Stimulated activated memory B cell treated with anti-CD40 and anti-IgM and Interleukin-4, amounts not matched to agents 10 μg/mL and 1 μg/mL and 100 μg/mL, for 72 hours (primary cell): ENCODE data around the gene MACIR.
"Not testable (repeated sequence)": the region's sequence is repeated elsewhere in the genome, so short reads cannot be mapped to it uniquely, and the experiment has no call there.

Experiments
- ATAC-seq: fragments of 150-1000 bp; cut with Tn5 transposase; 2 replicates; pipeline ENCODE4 v1.10.0; 2021
- H3K27ac Mint-ChIP-seq: one replicate; pipeline ENCODE4 v1.8.0; 2022; ENCODE audit warnings: mild to moderate bottlenecking, mixed read lengths
- H3K27me3 Mint-ChIP-seq: one replicate; pipeline ENCODE4 v1.8.0; 2022; ENCODE audit warnings: mixed read lengths
- H3K36me3 Mint-ChIP-seq: one replicate; pipeline ENCODE4 v1.8.0; 2022; ENCODE audit warnings: mixed read lengths
- H3K4me1 Mint-ChIP-seq: one replicate; pipeline ENCODE4 v1.8.0; 2022; ENCODE audit warnings: mixed read lengths
- H3K4me3 Mint-ChIP-seq: one replicate; pipeline ENCODE4 v1.8.0; 2022; ENCODE audit warnings: mild to moderate bottlenecking, moderate library complexity, mixed read lengths
- H3K9me3 Mint-ChIP-seq: one replicate; pipeline ENCODE4 v1.8.0; 2022; ENCODE audit warnings: mixed read lengths

The MACIR gene, protein sequence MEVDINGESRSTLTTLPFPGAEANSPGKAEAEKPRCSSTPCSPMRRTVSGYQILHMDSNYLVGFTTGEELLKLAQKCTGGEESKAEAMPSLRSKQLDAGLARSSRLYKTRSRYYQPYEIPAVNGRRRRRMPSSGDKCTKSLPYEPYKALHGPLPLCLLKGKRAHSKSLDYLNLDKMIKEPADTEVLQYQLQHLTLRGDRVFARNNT

DNA sequence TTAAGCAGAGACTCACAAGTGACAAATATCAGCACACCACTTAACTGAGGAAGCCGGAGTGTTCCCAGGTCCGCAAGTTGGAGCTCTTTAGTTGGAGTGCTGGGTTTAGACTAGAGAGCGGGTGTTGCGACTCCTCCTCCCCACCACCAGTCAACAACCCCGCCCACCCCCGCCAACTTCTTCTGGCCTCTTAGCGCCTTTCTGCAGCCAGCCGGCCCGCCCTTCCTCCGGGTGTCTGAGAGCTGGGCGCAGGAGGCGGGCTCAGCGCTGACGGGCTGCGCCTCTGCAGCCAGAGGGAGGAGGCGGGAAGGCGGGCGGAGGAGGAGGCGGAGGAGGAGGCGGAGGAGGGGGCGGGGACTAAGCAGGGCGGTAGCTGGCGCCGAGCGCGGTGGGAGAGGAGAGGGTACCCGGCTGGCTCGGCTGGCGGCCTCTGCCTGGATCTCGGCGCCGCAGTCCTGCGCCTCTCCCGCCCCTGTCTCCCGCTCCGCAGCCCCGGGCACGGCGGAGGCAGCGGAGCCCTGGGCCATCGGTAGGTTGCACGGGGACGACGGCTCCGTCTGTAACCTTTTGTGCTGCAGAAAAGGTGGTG, at the start of gene MACIR:
TSS of gene MACIR (plus strand) at position 396 of the 589 bp plus-strand sequence. CDS start 17,157 bp downstream, outside the sequence.
- Mint-ChIP-seq H3K36me3 (no peaks in the 10 kb centered on the region), H3K4me1 (peaks cover 31% of the 10 kb centered on the region), H3K27ac (peak within 1 kb of the TSS; percentile 87), H3K4me3 (peak within 1 kb of the TSS; percentile 93), H3K27me3 (peaks cover 20% of the 10 kb centered on the region), H3K9me3 (no peaks in the 10 kb centered on the region)
- peak; percentile 96 for ATAC-seq

DNA sequence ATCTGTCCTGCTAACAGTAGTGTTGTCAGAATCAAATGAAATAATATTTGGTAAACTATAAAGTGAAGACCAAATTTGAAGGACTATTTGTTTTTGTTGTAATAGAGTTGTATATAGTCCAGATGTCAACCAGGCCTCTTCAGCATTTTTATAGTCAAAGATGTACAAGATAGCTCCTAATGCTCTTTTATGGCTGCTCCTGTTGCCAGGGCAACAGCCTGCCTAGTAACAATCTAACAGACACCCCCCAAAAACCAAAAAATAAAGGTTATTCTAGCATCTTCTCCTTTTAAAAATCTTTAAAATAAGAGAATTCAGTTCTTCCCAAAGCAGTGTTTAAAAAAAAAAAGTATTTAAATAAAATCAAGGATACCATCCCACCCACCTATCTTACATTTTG, 49.5 kb upstream of the MACIR start:
- peaks cover 43% of the 10 kb centered on the region for H3K36me3 Mint-ChIP-seq
- peaks cover 2% of the 10 kb centered on the region for H3K9me3 Mint-ChIP-seq
- H3K4me1 Mint-ChIP-seq: peaks cover 36% of the 10 kb centered on the region
- no peaks in the 10 kb centered on the region for H3K27me3 Mint-ChIP-seq
- no peak for ATAC-seq
- no peak overlapping the region for H3K27ac Mint-ChIP-seq
- no peak overlapping the region for H3K4me3 Mint-ChIP-seq

DNA sequence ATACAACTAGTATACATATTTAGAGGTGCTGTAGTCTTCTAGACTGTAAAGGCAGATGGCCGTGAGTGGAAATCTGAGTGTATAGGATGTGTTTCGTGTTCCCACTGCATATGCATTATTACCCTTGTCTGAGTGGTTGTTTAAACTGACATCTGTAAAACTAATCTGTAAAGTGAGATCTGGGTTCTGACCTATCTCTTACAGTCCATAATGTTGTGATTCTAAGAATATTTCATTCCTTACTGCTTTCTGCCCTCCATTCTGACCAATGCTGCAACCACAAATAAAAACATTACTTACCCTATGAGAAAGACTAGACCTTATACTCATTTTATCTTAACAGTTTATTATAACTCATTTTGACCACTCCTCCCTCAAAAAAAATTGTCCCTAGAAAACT, 47.6 kb upstream of the MACIR start:
- Mint-ChIP-seq H3K27me3 (no peaks in the 10 kb centered on the region), H3K9me3 (no peaks in the 10 kb centered on the region), H3K4me1 (peaks cover 36% of the 10 kb centered on the region), H3K36me3 (peaks cover 25% of the 10 kb centered on the region), H3K4me3 (no peak overlapping the region), H3K27ac (no peak overlapping the region)
- no peak for ATAC-seq

DNA sequence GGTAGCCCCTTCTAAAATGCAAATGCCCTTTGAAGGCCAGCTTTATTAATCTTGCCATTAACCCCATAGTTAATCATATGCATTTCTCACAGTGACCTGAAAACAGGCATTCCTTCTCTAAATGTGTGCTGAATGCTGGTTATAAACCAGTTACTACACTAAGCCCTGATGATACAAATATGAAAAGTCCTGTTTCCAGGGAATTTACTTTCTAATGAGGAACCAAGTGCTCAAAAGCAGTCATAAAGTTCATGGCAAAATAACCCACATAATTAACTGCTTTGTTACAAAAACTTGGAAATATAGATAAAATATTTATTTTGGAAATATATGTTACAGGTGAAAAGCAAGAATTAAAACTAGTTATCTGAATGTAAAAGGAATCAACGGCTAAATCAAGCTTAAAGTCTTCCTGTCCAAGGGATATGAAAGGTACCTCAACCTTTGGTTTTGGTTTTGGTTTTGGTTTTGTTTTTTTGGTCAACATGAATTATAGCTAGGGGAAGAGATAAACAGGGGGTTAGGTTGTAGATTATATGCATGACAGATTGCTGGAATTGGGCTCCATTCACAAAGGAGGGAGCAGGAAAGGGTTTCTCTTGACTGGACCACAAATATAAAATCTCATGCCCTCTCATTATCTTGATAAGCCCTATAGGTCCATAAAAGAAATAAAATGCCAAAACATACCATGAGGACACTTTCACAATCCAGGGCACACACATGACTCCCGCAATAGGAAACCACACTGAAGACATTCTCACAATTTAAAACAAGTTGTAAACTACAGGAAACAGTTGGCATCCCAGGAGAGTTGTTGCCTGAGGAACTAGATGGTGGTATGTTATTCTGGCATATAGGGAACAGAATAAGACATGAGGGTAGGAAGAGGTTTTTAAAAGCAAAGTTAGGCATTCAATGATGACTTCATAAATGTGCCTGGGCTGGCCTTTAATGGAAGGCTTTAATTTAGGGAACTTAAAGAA, 46.7 kb upstream of the MACIR start:
- no peak for ATAC-seq
- Mint-ChIP-seq H3K9me3 (no peaks in the 10 kb centered on the region), H3K36me3 (peaks cover 17% of the 10 kb centered on the region), H3K27me3 (no peaks in the 10 kb centered on the region), H3K4me3 (no peak overlapping the region), H3K27ac (no peak overlapping the region), H3K4me1 (peaks cover 31% of the 10 kb centered on the region)

DNA sequence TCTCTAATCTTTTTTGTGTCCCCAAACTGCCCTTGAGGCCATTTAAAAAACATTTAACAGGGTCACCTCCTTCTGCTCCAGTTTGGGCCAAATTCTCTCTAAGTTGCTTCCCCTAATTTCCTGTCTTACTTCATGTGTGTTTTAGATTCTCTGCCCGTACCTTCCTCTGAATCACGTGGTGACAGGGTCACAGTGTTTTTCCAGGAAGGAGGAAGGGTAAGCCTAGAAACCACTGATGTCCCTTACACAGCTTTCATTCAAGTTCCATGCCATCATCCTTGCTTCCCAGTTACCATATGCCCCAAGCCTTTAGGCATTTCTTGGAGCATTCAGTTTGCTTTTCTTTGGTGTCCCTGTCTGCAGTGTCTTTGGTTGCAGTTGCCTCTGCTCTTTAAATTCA, 42.4 kb upstream of the MACIR start:
- no peaks in the 10 kb centered on the region for H3K27me3 Mint-ChIP-seq
- ATAC-seq: no peak
- H3K9me3 Mint-ChIP-seq: no peaks in the 10 kb centered on the region
- no peak overlapping the region for H3K27ac Mint-ChIP-seq
- peaks cover 6% of the 10 kb centered on the region for H3K36me3 Mint-ChIP-seq
- no peak overlapping the region for H3K4me3 Mint-ChIP-seq
- H3K4me1 Mint-ChIP-seq: peaks cover 12% of the 10 kb centered on the region

DNA sequence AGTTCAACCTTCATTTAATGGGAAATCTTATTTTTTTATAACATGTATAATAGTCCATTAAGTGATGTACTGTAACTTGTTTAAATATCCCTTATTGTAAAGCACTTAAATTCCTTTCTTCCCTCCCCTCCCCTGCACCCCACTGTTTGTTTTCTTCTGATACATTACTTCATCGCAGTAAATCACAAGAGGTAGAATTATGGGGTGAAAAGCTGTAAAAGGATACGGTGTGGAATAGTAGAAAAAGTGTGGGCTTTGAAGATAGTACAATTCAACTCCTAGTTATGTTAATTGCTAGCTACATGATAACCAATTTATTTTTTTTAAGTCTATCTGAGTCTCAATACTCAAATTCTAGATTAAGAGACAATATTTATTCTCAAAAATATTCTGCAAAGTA, 41.9 kb upstream of the MACIR start:
- no peak for ATAC-seq
- Mint-ChIP-seq H3K27me3 (no peaks in the 10 kb centered on the region), H3K4me3 (no peak overlapping the region), H3K9me3 (no peaks in the 10 kb centered on the region), H3K36me3 (peaks cover 6% of the 10 kb centered on the region), H3K4me1 (peaks cover 7% of the 10 kb centered on the region), H3K27ac (no peak overlapping the region)

DNA sequence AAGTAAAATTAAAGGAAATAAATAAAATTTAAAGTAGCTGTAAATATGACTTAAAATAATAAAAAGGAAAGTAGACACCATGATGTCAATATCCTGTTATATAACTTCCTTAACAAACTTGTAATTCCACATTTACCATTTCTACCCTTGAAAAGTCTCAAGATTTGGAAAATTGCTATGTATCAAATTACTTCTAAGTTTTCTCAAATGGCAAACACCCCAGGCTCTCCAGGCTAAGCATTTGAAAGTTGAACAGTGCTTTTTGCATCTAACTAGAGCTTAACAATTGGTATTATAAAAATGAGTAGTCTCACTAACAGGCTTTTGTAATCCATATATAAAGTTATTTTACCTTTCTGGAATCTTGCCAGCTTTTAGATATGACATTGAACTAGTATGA, 41.5 kb upstream of the MACIR start:
- Mint-ChIP-seq H3K27ac (no peak overlapping the region), H3K9me3 (no peaks in the 10 kb centered on the region), H3K36me3 (peaks cover 3% of the 10 kb centered on the region), H3K27me3 (no peaks in the 10 kb centered on the region), H3K4me3 (no peak overlapping the region), H3K4me1 (peaks cover 3% of the 10 kb centered on the region)
- ATAC-seq: no peak

DNA sequence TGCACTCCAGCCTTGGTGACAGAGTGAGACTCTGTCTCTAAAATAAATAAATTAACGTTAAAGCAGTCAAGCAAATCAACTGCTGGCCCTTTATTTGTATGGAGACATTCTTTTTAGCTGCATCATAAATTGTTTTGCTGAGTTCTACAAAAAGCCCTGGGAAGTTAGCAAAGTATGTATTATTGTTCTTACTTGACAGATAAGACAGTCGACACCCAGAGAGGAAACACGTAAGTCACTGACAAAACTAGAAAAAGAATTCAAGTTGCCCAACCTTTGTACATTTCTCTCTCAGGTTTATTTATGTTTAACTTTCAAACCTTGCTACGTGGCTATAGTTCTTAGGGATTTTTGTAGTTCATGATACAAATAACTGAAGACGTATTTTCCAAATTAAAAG, 40.4 kb upstream of the MACIR start:
- Mint-ChIP-seq H3K9me3 (no peaks in the 10 kb centered on the region), H3K4me1 (no peaks in the 10 kb centered on the region), H3K27ac (no peak overlapping the region), H3K36me3 (no peaks in the 10 kb centered on the region), H3K27me3 (no peaks in the 10 kb centered on the region), H3K4me3 (no peak overlapping the region)
- ATAC-seq: no peak

DNA sequence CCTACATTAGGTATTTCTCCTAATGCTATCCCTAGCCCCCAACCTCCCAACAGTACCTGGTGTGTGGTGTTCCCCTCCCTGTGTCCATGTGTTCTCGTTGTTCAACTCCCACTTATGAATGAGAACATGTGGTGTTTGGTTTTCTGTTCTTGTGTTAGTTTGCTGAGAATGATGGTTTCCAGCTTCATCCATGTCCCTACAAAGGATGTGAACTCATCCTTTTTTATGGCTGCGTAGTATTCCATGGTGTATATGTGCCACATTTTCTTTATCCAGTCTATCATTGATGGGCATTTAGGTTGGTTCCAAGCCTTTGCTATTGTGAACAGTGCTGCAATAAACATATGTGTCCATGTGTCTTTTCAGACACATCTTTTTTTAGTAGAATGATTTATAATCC, 39.5 kb upstream of the MACIR start:
- ATAC-seq, H3K27ac Mint-ChIP-seq, H3K9me3 Mint-ChIP-seq, H3K27me3 Mint-ChIP-seq, H3K4me1 Mint-ChIP-seq, H3K4me3 Mint-ChIP-seq, H3K36me3 Mint-ChIP-seq: not testable (repeated sequence)

DNA sequence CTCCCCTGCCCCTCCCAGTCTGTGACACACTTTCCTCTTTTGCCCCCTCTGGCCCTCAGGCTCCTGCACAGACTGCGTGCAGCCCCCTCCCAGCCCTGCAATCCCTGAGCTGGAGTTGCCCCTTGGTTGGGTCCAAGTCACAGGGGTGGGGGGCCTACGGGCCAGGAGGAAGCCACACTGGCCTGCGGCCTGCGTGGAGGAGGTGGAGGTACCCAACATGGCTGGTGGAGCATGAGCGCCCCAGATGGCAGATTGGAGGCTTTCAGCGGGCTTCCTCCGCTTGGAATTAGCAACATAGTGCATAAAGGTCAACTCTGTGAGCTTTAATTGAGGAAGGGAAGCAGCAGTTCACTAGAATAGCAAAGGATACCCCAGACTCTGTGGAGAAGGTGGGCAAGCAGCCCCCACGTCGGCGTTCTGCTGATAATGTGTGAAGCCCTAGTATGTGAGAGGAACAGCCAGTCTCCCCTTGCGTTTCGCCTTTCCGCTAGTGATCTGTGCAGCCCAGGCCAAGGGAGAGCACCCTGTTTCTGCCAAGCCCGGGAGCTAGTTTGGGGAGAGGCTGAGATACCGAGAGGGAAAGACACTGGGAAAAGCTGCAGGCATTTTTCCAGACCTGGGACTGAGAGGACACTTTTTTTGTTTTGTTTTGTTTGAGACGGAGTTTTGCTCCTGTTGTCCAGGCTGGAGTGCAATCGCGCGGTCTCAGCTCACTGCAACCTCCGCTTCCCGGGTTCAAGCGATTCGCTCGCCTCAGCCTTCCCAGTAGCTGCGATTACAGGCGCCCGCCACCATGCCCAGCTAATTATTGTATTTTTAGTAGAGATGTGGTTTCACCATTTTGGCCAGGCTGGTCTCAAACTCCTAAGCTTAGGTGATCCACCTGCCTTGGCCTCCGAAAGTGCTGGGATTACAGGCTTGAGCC, 35.3 kb upstream of the MACIR start:
- Mint-ChIP-seq H3K9me3 (no peaks in the 10 kb centered on the region), H3K4me3 (no peak overlapping the region), H3K36me3 (no peaks in the 10 kb centered on the region), H3K27ac (no peak overlapping the region), H3K27me3 (peaks cover 26% of the 10 kb centered on the region), H3K4me1 (peaks cover 3% of the 10 kb centered on the region)
- ATAC-seq: no peak

DNA sequence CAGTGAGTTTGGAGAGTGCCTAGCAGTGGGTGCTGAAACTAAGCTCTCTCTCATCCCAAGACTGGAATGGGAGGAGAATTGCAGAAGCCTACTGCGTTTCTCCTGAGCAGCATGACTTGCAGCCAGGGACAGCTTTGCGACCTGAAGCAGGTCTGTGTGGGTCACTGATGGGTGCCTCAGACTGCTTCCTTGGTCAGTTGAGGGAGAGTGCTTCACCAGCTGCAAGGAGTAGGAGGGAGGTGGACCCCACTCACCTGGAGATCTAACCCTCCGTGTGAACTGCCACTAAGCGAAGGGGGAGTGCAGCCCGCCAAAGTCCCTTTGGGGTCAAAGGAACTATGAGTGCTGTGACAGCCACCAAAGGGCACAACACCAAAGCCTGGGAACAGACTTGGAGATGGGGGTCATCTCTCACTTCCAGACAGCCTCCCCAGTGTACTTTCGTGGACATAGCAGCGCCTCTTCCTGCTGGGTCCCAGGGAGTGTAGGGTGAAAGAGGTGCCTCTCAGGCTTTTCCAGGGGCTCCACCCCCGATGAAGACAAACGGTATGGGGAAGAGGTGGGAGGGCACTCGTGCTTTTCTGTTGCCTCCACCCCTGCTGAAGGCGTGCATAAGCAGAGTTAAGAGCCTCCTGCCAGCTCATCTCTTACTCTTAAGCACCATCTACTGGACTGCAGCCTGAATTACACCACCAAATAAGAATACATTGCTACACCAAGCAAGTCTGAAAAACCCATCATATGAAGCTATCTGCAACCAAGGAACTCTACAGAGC, 34.3 kb upstream of the MACIR start:
- Mint-ChIP-seq H3K9me3 (no peaks in the 10 kb centered on the region), H3K27ac (no peak overlapping the region), H3K27me3 (peaks cover 26% of the 10 kb centered on the region), H3K36me3 (no peaks in the 10 kb centered on the region), H3K4me1 (peaks cover 9% of the 10 kb centered on the region), H3K4me3 (no peak overlapping the region)
- ATAC-seq: peak; percentile 81

DNA sequence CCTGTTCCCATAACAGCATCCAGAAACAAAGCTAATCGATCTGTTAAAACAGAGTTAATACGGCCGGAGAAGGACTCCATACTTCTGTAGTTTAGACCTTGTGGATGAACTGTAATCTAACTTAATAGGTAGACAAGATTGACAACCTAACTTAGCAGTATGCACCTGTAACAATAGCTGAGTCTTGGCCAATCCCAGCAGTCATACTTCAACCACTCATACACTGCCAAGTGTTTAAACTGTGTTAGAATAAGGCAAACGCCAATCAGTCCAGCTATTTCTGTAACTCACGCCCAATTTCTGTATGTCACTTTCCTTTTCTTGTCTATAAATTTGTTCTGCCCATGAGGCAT, 33.7 kb upstream of the MACIR start:
- Mint-ChIP-seq H3K27ac (no peak overlapping the region), H3K4me1 (peaks cover 9% of the 10 kb centered on the region), H3K36me3 (no peaks in the 10 kb centered on the region), H3K27me3 (peaks cover 26% of the 10 kb centered on the region), H3K4me3 (no peak overlapping the region), H3K9me3 (no peaks in the 10 kb centered on the region)
- ATAC-seq: no peak

DNA sequence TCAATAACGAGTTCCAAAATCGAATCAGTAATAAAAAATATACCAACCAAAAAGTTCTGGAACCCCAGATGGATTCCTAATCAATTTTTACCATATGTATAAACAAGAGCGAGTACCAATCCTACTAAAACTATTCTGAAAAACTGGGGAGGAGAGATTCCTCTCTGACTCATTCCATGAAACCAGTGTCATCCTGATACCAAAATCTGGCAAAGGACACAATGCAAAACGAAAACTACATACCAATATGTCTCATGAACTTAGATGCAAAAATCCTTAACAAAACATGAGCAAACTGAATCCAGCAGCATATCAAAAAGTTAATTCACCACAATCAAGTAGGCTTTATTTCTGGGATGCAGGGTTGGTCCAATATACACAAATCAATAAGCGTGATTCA, 30.5 kb upstream of the MACIR start:
- Mint-ChIP-seq H3K9me3 (no peaks in the 10 kb centered on the region), H3K27me3 (peaks cover 26% of the 10 kb centered on the region), H3K4me1 (peaks cover 9% of the 10 kb centered on the region), H3K4me3 (no peak overlapping the region), H3K27ac (no peak overlapping the region), H3K36me3 (no peaks in the 10 kb centered on the region)
- ATAC-seq: no peak

DNA sequence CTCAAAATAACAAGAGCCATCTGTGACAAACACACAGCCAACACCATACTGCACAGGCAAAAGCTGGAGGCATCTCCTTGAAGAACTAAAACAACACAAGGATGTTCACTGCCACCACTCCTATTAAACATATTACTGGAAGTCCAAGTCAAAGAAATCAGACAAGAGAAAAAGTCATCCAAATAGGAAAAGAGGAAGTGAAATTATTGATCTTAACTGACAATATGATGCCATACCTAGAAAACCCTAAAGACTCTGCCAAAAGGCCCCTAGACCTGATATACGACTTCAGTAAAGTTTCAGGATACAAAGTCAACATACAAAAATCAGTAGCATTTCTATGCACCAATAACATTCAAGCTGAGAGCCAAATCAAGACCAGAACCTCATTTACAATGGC, 30.0 kb upstream of the MACIR start:
- H3K27me3 Mint-ChIP-seq: peaks cover 26% of the 10 kb centered on the region
- H3K4me1 Mint-ChIP-seq: peaks cover 9% of the 10 kb centered on the region
- H3K9me3 Mint-ChIP-seq: no peaks in the 10 kb centered on the region
- H3K36me3 Mint-ChIP-seq: no peaks in the 10 kb centered on the region
- ATAC-seq: no peak
- H3K27ac Mint-ChIP-seq: no peak overlapping the region
- no peak overlapping the region for H3K4me3 Mint-ChIP-seq
